ENCODE data around the gene KIF2A.

- TF ChIP-seq POLR2A (IDR thresholded peaks at IDR 0.05), result no peak
- TF ChIP-seq CTCF (IDR thresholded peaks at IDR 0.05), result no peak
Observed at GRCh38 chr5:62288118-62288517, 17.9 kb upstream of the KIF2A start.

All from body of pancreas (tissue), 4 donors.